H1 (cell line): ENCODE results near the gene GOLGA1. TPM values are rescaled to one million over a fixed set of nuclear protein-coding genes. Genes with fewer than 3 reads are reported as not detected.

Experiments used
- ATF3 ChIP-seq: IDR thresholded peaks from 2 replicates; pipeline ENCODE4 v1.6.1; 2011; ENCODE audit warnings: low read depth, mild to moderate bottlenecking, low read length; ENCODE audit not compliant: insufficient read depth
- CBX5 ChIP-seq: fragments of 300-800, 300-1000 bp; sonication (generic); IDR thresholded peaks from 2 replicates; pipeline ENCODE4 v1.7.1; 2016; ENCODE audit warnings: antibody characterized with exemption, low read length, low read depth
- CHD2 ChIP-seq: IDR thresholded peaks from 2 replicates; pipeline ENCODE4 v1.6.1; 2012; ENCODE audit warnings: low read length, improper control_type of control experiment
- CREB1 ChIP-seq: IDR thresholded peaks from 2 replicates; pipeline ENCODE4 v1.6.1; 2012; ENCODE audit warnings: inconsistent platforms
- E2F6 ChIP-seq: IDR thresholded peaks from 2 replicates; pipeline ENCODE4 v1.6.1; 2012; ENCODE audit warnings: inconsistent platforms
- EP300 ChIP-seq, 2 experiments: IDR thresholded peaks; 1 replicate in 1 of 2; 2 replicates in 1 of 2; pipeline ENCODE4 v1.6.1; 2011 to 2012; ENCODE audit warnings: low read depth in 2 of 2, low read length in 2 of 2, mild to moderate bottlenecking in 2 of 2, borderline replicate concordance in 1 of 2, inconsistent platforms in 1 of 2, moderate library complexity in 1 of 2
- KDM4A ChIP-seq: IDR thresholded peaks from one replicate; pipeline ENCODE4 v1.7.1; 2012; ENCODE audit warnings: low read depth, mild to moderate bottlenecking, moderate library complexity, low read length, inconsistent platforms; ENCODE audit not compliant: severe bottlenecking
- KDM5A ChIP-seq: fragments of 200-600 bp; IDR thresholded peaks from 2 replicates; pipeline ENCODE4 v1.7.1; 2012; ENCODE audit warnings: mild to moderate bottlenecking, low read length, inconsistent platforms, mixed read lengths
- SIN3A ChIP-seq, 2 experiments: IDR thresholded peaks in 1 of 2; conservative IDR thresholded peaks in 1 of 2; 2 replicates each; pipeline ENCODE4 v1.6.1; 2011 to 2012; ENCODE audit warnings: low read length in 2 of 2, improper control_type of control experiment in 1 of 2, low read depth in 1 of 2, mild to moderate bottlenecking in 1 of 2
- SRF ChIP-seq: IDR thresholded peaks from 2 replicates; pipeline ENCODE4 v1.6.1; 2011; ENCODE audit warnings: mild to moderate bottlenecking, low read depth, low read length, moderate library complexity
- TAF1 ChIP-seq: IDR thresholded peaks from 2 replicates; pipeline ENCODE4 v1.6.1; 2011; ENCODE audit warnings: mild to moderate bottlenecking, low read depth, low read length
- TBP ChIP-seq: IDR thresholded peaks from 2 replicates; pipeline ENCODE4 v1.6.1; 2011; ENCODE audit warnings: low read depth, low read length, improper control_type of control experiment
- TEAD4 ChIP-seq: IDR thresholded peaks from 2 replicates; pipeline ENCODE4 v1.6.1; 2012; ENCODE audit warnings: low read depth, low read length, inconsistent platforms, mixed read lengths
- USF2 ChIP-seq: IDR thresholded peaks from 2 replicates; pipeline ENCODE4 v1.6.1; 2011; ENCODE audit warnings: low read length, improper control_type of control experiment
- ZNF274 ChIP-seq: IDR thresholded peaks from 2 replicates; pipeline ENCODE4 v1.7.0; 2012; ENCODE audit warnings: low read length, borderline replicate concordance; ENCODE audit errors: extremely low read depth
- polyA plus RNA-seq, 7 experiments: library from polyadenylated mRNA; depleted of rRNA in 3 of 7; stranded (reverse) in 5 of 7; unstranded in 2 of 7; fragments of >200 nt in 5 of 7; fragments of 200-250 nt in 2 of 7; gene quantifications; 1 replicate in 5 of 7; 2 replicates in 1 of 7; 4 replicates in 1 of 7; pipeline versions ENCODE4 v1.2.1 to v1.2.3, GENCODE V29; 2011 to 2013; ENCODE audit warnings: missing spikeins in 2 of 7, mixed read lengths in 2 of 7
- total RNA-seq: library from RNA; stranded (reverse); fragmentation: NEBNext Ultra II Directional; extraction: Animal tissue kit (Norgen Biotek cat#: 25700); gene quantifications from 2 replicates; pipeline ENCODE4 v1.2.1, GENCODE V29; 2021

Gene GOLGA1
- total and polyA plus RNA-seq, 2 of the 8 experiments (the other 6 are each of a cell fraction or from before 2014, with no cell fraction given) = 4.8 to 6.5 TPM

- TF ChIP-seq CHD2 = peak; percentile 54; the same call in 1 of the 2 replicates
- TF ChIP-seq TAF1 = peak; percentile 72
- no peak for TF ChIP-seq E2F6
- TF ChIP-seq USF2 = 0 out of 2 replicates have a peak, but pooled peaks have one; percentile 2
- TF ChIP-seq ZNF274 = no peak
- peak; percentile 98 for TF ChIP-seq CREB1
- no peak; the same call in 1 of the 2 replicates for TF ChIP-seq TEAD4
- no peak for TF ChIP-seq CBX5
- peak; percentile 94 for TF ChIP-seq KDM4A
- peak; percentile 40; the same call in 1 of the 2 replicates for TF ChIP-seq KDM5A
- peak in 1 of 2 experiments; percentile 87; a peak in 1 of 3 replicates for TF ChIP-seq EP300 (IDR thresholded peaks at IDR 0.05; ENCODE audit: borderline replicate concordance in 1 of 2, low read depth in 2 of 2, low read length in 2 of 2)
- TF ChIP-seq SRF = peak; percentile 80
- TF ChIP-seq ATF3 = peak; percentile 84
- TF ChIP-seq SIN3A (conservative IDR thresholded peaks at IDR 0.05 in 1 of 2, IDR thresholded peaks at IDR 0.05 in 1 of 2; ENCODE audit: low read depth in 1 of 2, low read length in 2 of 2) = peak; percentile 4 to 54; a peak in 3 of 4 replicates
- peak; percentile 57; the same call in 1 of the 2 replicates for TF ChIP-seq TBP
Observed at GRCh38 chr9:124940894-124941678, at the start of gene GOLGA1 (continued).
